Measurements from ENCODE around the gene FBXL7.

DNA sequence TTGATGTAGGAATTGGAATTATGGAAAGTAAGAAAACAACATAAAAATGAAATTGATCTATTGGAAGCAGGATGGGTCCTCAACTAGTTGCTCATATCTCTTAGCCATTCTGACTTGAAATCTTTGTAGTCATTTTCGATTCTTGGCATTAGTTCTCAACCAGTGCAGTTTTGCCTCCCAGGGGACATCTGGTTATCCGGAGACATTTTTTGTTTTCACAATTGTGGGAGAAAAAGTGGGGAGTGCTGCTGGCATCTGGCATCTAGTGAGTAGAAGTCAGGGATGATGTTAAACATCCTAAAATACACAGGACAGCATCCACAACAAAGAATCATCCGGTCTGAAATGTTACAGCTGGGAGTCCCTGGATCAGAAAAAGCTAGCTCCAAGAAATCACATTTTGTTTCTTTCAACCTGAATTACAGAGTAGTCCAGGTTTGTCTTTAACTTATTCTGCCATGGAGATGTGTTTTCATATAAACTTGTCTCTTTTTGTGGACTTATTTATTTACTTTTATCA is 74.9 kb downstream of the FBXL7 start:
- TF ChIP-seq, protein P1, sequence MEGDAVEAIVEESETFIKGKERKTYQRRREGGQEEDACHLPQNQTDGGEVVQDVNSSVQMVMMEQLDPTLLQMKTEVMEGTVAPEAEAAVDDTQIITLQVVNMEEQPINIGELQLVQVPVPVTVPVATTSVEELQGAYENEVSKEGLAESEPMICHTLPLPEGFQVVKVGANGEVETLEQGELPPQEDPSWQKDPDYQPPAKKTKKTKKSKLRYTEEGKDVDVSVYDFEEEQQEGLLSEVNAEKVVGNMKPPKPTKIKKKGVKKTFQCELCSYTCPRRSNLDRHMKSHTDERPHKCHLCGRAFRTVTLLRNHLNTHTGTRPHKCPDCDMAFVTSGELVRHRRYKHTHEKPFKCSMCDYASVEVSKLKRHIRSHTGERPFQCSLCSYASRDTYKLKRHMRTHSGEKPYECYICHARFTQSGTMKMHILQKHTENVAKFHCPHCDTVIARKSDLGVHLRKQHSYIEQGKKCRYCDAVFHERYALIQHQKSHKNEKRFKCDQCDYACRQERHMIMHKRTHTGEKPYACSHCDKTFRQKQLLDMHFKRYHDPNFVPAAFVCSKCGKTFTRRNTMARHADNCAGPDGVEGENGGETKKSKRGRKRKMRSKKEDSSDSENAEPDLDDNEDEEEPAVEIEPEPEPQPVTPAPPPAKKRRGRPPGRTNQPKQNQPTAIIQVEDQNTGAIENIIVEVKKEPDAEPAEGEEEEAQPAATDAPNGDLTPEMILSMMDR (IDR thresholded peaks at IDR 0.05; ENCODE audit: insufficient read depth, low read length, poor library complexity, severe bottlenecking): no peak
- no peak for TF ChIP-seq EZH2phosphoT487 (conservative IDR thresholded peaks at IDR 0.05; ENCODE audit: low read length)
